Upper lobe of left lung (tissue), 6 donors: Measurements from ENCODE around the gene TEX19. TPM values are rescaled to one million over a fixed set of nuclear protein-coding genes. Genes with fewer than 3 reads are reported as not detected.

Source experiments
- ATAC-seq, 2 donors: fragments of 200-7000 bp; cut with Tn5 transposase; one replicate each; pipeline ENCODE4 v1.9.1; 2022; ENCODE audit warnings: mild to moderate bottlenecking in 2 of 2, moderate library complexity in 2 of 2; ENCODE audit not compliant: low FRiP score in 2 of 2
- DNase-seq, 2 donors: peaks; one replicate each; pipeline ENCODE4 v3.0.0-alpha.2; 2019 to 2020
- H3K27ac ChIP-seq, 4 donors: fragments of 200-600 bp; sonication (generic); one replicate each; pipeline ENCODE4 v1.5.1; 2016 to 2019
- H3K27me3 ChIP-seq, 4 donors: fragments of 200-600 bp; sonication (generic); one replicate each; pipeline ENCODE4 v1.5.1; 2017 to 2019
- H3K36me3 ChIP-seq, 4 donors: fragments of 200-600 bp; sonication (generic); one replicate each; pipeline ENCODE4 v1.5.1; 2016 to 2019
- H3K4me1 ChIP-seq, 4 donors: fragments of 200-600 bp; sonication (generic); one replicate each; pipeline ENCODE4 v1.5.1; 2018 to 2019
- H3K4me3 ChIP-seq, 4 donors: fragments of 200-600 bp; sonication (generic); one replicate each; pipeline ENCODE4 v1.5.1; 2017 to 2019; ENCODE audit warnings: mild to moderate bottlenecking in 2 of 4, moderate library complexity in 1 of 4
- H3K9me3 ChIP-seq, 4 donors: fragments of 200-600 bp; sonication (generic); one replicate each; pipeline ENCODE4 v1.5.1; 2018 to 2019
- EP300 ChIP-seq, 4 donors: sonication (generic); formaldehyde crosslinking; IDR thresholded peaks; one replicate each; pipeline ENCODE4 v1.5.1; 2017; ENCODE audit warnings: antibody characterized with exemption in 4 of 4, control low read depth in 2 of 4
- POLR2A ChIP-seq, 4 donors: fragments of 450-650 bp; IDR thresholded peaks; one replicate each; pipeline ENCODE4 v1.5.1; 2016 to 2017; ENCODE audit warnings: antibody characterized with exemption in 4 of 4, mild to moderate bottlenecking in 2 of 4
- POLR2AphosphoS5 ChIP-seq, 2 donors: sonication (generic); formaldehyde crosslinking; IDR thresholded peaks; one replicate each; pipeline ENCODE4 v1.5.1; 2017; ENCODE audit warnings: antibody characterized with exemption in 2 of 2
- WGBS, 2 donors: methylation state at CpG; one replicate each; pipeline ENCODE4 v1.1.5; 2017 to 2018; 5-methylcytosine and 5-hydroxymethylcytosine counted together
- total RNA-seq, 6 donors: library from RNA; depleted of rRNA in 4 of 6; stranded (reverse); fragments of >200 nt in 4 of 6; gene quantifications; one replicate each; pipeline versions ENCODE4 v1.1.0 to v1.2.1, GENCODE V29; 2016 to 2021
- TF ChIP-seq, protein P1 (sequence below), 6 experiments: fragments of 450-650 bp in 4 of 6; fragments of 200-600 bp in 2 of 6; sonication (generic) in 2 of 6; IDR thresholded peaks; one replicate each; pipeline ENCODE4 v1.5.1; 2016 to 2019; ENCODE audit warnings: antibody characterized with exemption in 6 of 6
- donor health status: DM: no; HTN: no; CAD: no; lungs with moderate emphysema.
- donor health status: DM: no; HTN: yes; CAD: no; lungs with severe emphysema.

TEX19 gene
- total RNA-seq, 6 donors from 2014 or later = not detected

DNA sequence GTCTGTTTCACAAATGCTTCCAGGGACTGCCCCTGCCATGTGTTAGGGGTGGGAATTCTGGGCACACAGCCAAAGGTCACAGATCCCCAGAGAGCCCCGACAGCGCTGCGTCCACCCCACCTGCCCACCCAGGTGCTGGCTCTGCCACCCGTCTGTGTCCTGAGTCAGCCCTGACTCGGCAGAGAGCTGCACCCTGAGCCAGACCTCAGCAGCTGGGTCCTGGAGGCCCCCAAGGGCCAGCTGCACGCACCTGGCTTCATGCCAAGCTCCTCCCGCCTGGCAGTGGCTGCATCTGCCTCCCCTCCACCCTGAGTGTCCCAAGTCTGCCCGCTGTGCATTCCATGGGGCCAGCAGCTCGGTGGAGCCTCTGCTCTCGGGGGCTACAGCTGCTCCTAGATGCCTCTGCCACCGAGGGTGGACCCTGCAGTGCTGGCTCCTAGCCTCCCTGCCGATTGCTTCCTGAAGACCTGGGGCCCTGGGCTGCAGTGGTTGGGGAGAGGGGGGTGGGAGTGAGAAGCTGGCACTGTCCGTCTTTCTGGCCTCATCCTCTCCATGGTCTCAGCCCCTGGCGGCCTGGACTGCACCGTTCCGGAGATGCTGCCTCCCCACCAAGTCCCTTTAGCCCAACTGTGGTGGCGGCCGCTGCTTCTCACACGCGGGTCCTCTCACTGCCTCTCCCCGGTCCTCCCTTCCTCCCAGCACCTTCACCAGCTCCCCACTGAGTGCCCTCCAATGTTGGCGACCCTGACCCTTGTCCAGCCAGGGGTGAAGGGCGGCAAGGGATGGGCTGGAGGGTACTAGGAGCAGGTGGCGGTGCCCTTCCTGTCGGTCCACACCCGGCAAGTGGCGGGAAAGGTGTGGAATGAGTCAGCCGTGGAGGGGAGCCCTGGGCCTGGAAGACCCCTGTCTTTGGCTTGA lies 28.5 kb upstream of the TEX19 start:
- peak in 1 of 2 donors; percentile 78 for DNase-seq
- TF ChIP-seq, protein P1, sequence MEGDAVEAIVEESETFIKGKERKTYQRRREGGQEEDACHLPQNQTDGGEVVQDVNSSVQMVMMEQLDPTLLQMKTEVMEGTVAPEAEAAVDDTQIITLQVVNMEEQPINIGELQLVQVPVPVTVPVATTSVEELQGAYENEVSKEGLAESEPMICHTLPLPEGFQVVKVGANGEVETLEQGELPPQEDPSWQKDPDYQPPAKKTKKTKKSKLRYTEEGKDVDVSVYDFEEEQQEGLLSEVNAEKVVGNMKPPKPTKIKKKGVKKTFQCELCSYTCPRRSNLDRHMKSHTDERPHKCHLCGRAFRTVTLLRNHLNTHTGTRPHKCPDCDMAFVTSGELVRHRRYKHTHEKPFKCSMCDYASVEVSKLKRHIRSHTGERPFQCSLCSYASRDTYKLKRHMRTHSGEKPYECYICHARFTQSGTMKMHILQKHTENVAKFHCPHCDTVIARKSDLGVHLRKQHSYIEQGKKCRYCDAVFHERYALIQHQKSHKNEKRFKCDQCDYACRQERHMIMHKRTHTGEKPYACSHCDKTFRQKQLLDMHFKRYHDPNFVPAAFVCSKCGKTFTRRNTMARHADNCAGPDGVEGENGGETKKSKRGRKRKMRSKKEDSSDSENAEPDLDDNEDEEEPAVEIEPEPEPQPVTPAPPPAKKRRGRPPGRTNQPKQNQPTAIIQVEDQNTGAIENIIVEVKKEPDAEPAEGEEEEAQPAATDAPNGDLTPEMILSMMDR (IDR thresholded peaks at IDR 0.05) = no peak
- no peak for TF ChIP-seq POLR2A (IDR thresholded peaks at IDR 0.05)
- no peak for TF ChIP-seq EP300 (IDR thresholded peaks at IDR 0.05)
- no peak for TF ChIP-seq POLR2AphosphoS5 (IDR thresholded peaks at IDR 0.05)
- no peak overlapping the region for H3K4me3 ChIP-seq

GRCh38 chr17:82331345-82331939 lies 27.6 kb upstream of the TEX19 start:
- Histone ChIP-seq H3K9me3 (no peaks in the 10 kb centered on the region), H3K27ac (no peak overlapping the region), H3K27me3 (no peaks in the 10 kb centered on the region), H3K4me1 (peaks cover 34 to 51% (median 42%) of the 10 kb centered on the region in 4 donors), H3K4me3 (no peak overlapping the region), H3K36me3 (no peaks in the 10 kb centered on the region)
- DNase-seq = peak in 1 of 2 donors; percentile 83
- 94 to 95% methylated on average over 18 to 25 of the region's 25 CpGs for whole genome bisulfite sequencing, 2 donors
- TF ChIP-seq, protein P1 (IDR thresholded peaks at IDR 0.05) = no peak
- TF ChIP-seq POLR2AphosphoS5 (IDR thresholded peaks at IDR 0.05) (no peak), EP300 (IDR thresholded peaks at IDR 0.05) (no peak), POLR2A (IDR thresholded peaks at IDR 0.05) (no peak)
- ATAC-seq = no peak

More for the DNA sequence above, 28.5 kb upstream of the TEX19 start:
- H3K36me3 ChIP-seq = no peaks in the 10 kb centered on the region
- H3K4me1 ChIP-seq = peaks cover 33 to 46% (median 40%) of the 10 kb centered on the region in 4 donors
- H3K27ac ChIP-seq = no peak overlapping the region
- H3K27me3 ChIP-seq = no peaks in the 10 kb centered on the region
- WGBS, 2 donors = 55 to 69% methylated on average over 20 to 22 of the region's 28 CpGs
- ATAC-seq = no peak
- no peaks in the 10 kb centered on the region for H3K9me3 ChIP-seq

DNA sequence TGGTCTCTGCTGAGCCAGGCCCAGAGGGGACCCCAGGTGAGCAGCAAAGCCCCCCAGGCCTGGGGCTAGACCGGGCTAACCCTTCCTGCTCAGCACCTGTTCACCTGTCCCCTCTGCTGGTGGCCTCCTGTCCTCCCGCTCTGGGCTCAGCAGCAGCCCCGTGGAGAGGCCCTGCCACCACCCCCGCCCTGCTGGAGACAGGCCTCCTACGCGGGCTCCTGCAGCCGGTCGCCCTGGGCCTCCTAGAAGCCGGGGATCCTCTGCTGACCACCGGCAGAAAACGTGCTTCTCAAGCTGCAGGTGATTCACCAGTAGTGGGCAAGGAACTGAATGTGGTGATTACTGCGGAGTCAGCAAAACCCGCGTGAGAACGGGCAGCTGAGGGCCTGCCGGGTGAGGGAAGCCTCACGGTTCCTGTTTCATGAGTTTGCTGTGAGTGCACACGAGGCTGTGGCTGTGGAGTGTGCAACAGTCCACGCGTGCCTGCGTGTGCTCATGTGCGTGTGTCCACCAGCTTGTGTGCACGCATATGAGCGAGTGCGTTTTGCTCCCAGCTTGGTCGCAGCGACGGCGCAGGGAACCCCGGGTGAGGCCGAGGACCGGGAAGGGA lies 26.3 kb upstream of the TEX19 start:
- ATAC-seq (peak; percentile 6 to 68), DNase-seq (peak; percentile 77 to 83)
- H3K36me3 ChIP-seq = no peaks in the 10 kb centered on the region
- H3K4me1 ChIP-seq = peaks cover 34 to 51% (median 42%) of the 10 kb centered on the region in 4 donors
- H3K27me3 ChIP-seq = no peaks in the 10 kb centered on the region
- H3K9me3 ChIP-seq = no peaks in the 10 kb centered on the region
- peak overlapping the region; percentile 44 to 78 (median 70) for H3K4me3 ChIP-seq
- H3K27ac ChIP-seq = peak overlapping the region; percentile 78 to 88 (median 83)
- WGBS, 2 donors = 5 to 21% methylated on average over 15 to 25 of the region's 32 CpGs
- TF ChIP-seq EP300 (IDR thresholded peaks at IDR 0.05) = peak in 1 of 4 donors; percentile 32
- no peak for TF ChIP-seq POLR2A (IDR thresholded peaks at IDR 0.05)
- peak in 1 of 2 donors; percentile 32 for TF ChIP-seq POLR2AphosphoS5 (IDR thresholded peaks at IDR 0.05)
- TF ChIP-seq, protein P1 (IDR thresholded peaks at IDR 0.05) = peak in 1 of 6 experiments; percentile 16

- peak; percentile 76 to 92 for DNase-seq
- Histone ChIP-seq H3K4me3 (peak within 1 kb of the TSS; percentile 44 to 78 (median 70)), H3K27me3 (no peaks in the 10 kb centered on the region), H3K36me3 (no peaks in the 10 kb centered on the region), H3K9me3 (no peaks in the 10 kb centered on the region), H3K4me1 (peaks cover 34 to 55% (median 42%) of the 10 kb centered on the region in 4 donors), H3K27ac (peak within 1 kb of the TSS; percentile 78 to 88 (median 83))
- peak in 1 of 4 donors; percentile 30 for TF ChIP-seq POLR2A (IDR thresholded peaks at IDR 0.05)
- peak in 1 of 4 donors; percentile 44 for TF ChIP-seq EP300 (IDR thresholded peaks at IDR 0.05)
- TF ChIP-seq, protein P1 (IDR thresholded peaks at IDR 0.05) = no peak
- TF ChIP-seq POLR2AphosphoS5 (IDR thresholded peaks at IDR 0.05) = peak; percentile 29 to 39
- WGBS, 2 donors = 0 to 1% methylated on average over 31 to 49 of the region's 90 CpGs
- peak; percentile 7 to 68 for ATAC-seq
Observed at GRCh38 chr17:82333279-82334171, 25.5 kb upstream of the TEX19 start, which contains the start of gene SECTM1. SECTM1 (minus strand) TSS chr17:82333766; CDS start chr17:82327240, 6,526 bp downstream.
